Measurements from ENCODE around the gene WDR36. TPM values are rescaled to one million over a fixed set of nuclear protein-coding genes. Genes with fewer than 3 reads are reported as not detected.
"Not testable (repeated sequence)": the region's sequence is repeated elsewhere in the genome, so short reads cannot be mapped to it uniquely, and the experiment has no call there.

Gene WDR36
- total RNA-seq, 2 donors from 2014 or later = 49.6 to 55.3 TPM

DNA sequence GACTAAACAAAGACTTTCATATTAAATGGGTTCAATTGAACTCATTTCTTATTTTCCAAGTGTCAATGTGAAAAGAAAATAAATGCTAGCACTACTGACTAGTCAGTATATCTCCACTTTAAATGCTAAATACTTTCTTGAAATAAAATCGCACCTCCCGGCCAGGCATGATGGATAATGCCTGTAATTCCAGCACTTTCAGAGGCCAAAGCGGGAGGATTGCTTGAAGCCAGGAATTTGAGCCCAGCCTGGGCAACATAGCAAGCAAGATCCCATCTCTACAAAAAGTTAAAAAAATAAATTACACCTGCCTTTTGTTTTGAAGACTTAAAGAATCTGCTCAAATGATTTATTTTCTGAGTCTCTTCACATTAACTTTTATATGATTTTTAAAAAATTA, 34.7 kb downstream of the WDR36 start:
- DNase-seq (ENCODE audit: low spot score in 2 of 2) = no peak
- no peak for ATAC-seq
- no peak overlapping the region for H3K27ac Mint-ChIP-seq
- peaks cover 0 to 23% of the 10 kb centered on the region in 2 donors for H3K36me3 Mint-ChIP-seq
- no peaks in the 10 kb centered on the region for H3K9me3 Mint-ChIP-seq

DNA sequence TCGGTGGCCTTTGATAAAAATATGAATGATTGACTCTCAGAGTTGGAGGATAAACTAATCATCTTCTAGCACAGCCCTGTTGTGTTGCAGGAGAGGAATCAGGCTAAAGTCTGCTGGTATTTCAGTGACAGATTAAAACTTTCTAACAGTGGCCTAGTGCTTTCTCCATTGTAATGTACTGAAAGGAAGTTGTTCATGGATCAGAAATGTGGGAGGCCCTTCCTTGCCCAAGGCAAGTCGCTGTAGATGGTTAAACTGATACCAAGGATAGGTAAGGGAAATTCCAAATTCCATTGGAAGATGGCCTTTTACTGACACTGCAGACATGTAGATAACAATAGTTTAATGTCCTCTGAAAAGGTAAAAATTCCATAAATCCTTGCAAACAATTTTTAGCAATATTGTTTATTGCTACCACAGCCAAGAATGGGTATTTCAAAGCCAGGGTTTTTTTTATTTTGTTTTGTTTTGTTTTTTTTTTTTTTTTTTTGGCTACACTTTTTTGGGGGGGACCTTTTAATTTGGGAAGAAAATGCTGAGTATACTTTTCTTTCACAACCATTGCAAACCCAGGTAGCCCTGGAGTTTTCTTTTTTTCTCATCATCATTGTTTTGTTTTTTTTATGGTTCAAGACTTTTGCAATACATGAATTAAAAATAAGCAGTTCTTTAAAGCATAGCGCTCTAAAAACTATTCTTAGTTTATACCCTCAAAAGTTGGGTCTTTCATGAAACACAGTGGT, 35.5 kb downstream of the WDR36 start:
- Mint-ChIP-seq H3K27ac (no peak overlapping the region), H3K36me3 (peaks cover 0 to 21% of the 10 kb centered on the region in 2 donors), H3K9me3 (no peaks in the 10 kb centered on the region)
- no peak for ATAC-seq
- DNase-seq (ENCODE audit: low spot score in 2 of 2) = no peak

DNA sequence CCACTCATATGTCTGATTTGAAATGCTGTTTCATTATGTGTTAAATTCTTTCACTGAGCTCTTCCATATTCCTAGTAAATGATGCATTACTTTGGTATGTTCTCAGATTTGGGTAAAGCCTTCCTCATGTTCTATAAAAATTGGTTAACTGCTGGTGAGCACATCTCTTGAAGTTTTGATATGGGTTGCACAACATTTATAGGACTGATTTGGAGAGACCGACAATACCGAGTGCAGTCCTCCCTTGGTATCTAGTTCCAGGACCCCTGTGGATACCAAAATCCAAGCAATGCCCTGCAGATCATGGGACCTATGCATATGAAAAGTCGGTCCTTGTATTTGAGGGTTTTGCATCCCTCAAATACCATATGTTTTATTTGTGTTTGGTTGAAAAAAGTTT, 37.8 kb downstream of the WDR36 start:
- H3K9me3 Mint-ChIP-seq = no peaks in the 10 kb centered on the region
- peaks cover 0 to 21% of the 10 kb centered on the region in 2 donors for H3K36me3 Mint-ChIP-seq
- ATAC-seq (no peak), DNase-seq (ENCODE audit: low spot score in 2 of 2) (no peak)
- H3K27ac Mint-ChIP-seq = no peak overlapping the region

DNA sequence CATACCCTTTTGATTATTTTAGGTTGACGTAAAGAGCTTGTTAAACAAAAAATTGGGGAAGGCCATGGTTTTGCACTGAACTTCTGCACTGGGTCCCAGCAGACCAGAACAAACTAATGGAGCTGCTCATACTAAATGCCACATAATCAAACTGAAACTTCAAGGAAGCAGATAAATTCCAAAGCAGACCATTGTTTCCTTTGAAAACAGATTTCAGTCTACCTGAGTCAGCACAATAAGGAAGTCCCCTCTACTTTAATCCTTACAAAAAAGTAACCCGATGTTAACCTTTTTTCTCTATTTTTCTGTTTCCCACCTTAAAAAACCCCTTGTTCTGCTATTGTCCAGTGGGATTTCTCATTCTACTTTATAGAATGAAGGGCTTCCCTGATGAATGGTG, 39.2 kb downstream of the WDR36 start:
- no peak for ATAC-seq

DNA sequence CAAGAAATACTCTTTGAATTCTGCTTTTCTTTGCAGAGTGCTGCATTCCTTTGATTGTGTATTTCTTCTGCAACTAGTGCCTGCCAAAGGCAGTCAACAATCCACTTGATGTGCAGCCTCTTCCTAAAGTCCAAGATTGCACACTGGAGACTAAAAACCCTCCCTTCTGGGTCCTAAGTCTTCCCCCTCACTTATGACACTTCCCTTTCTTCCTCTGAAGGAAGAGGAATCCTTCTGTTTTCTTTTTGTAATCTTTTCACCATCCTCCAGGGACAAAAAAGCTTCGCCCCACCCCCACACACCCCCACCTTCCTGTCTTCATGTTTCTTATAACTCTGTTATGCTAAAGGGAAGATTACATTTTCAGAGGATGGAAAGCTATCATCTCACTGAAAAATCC, 39.9 kb downstream of the WDR36 start:
- ATAC-seq = no peak
- Mint-ChIP-seq H3K9me3 (no peaks in the 10 kb centered on the region), H3K36me3 (peaks cover 0 to 10% of the 10 kb centered on the region in 2 donors), H3K27ac (no peak overlapping the region)
- no peak for DNase-seq (ENCODE audit: low spot score in 2 of 2)

More for the DNA sequence above, 39.2 kb downstream of the WDR36 start:
- Mint-ChIP-seq H3K27ac (no peak overlapping the region), H3K36me3 (peaks cover 0 to 17% of the 10 kb centered on the region in 2 donors), H3K9me3 (no peaks in the 10 kb centered on the region)
- no peak for DNase-seq (ENCODE audit: low spot score in 2 of 2)

DNA sequence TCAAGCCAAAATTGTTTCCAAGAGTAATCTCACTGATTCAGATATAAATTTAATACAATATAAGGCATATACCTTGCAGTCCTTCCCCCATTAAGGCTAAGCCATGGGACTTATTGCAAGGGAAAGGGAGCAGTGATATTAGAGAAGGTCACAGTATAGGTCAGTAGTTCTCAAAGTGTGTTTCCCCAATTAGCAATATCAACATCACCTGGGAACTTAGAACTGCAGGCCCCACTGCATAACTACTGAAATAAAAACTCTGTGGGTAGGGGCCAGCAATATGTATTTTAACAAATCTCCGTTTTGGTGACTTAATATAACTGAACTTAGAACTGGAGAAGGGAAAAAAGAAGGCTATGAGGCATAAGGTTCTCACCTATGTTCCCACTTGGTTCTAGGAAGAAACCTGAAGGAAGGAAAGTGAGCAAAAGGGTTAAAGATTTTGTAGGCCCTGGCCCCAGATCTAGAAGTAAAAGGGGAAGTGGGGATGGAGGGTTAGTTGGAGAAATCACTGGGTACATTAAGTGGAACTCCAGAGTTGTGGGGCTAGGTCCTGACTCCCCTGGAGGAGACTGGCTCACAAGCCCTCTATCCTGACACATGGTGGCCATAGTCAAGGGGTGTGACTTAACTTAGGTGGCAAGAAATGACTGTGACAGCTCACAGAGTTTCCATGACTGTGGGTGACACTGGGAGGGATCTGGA, 40.7 kb downstream of the WDR36 start:
- no peak for DNase-seq (ENCODE audit: low spot score in 2 of 2)
- no peaks in the 10 kb centered on the region for H3K9me3 Mint-ChIP-seq
- H3K27ac Mint-ChIP-seq = peak overlapping the region in 1 of 2 donors; percentile 77
- ATAC-seq = peak; percentile 43 to 49
- H3K36me3 Mint-ChIP-seq = peaks cover 0 to 2% of the 10 kb centered on the region in 2 donors

DNA sequence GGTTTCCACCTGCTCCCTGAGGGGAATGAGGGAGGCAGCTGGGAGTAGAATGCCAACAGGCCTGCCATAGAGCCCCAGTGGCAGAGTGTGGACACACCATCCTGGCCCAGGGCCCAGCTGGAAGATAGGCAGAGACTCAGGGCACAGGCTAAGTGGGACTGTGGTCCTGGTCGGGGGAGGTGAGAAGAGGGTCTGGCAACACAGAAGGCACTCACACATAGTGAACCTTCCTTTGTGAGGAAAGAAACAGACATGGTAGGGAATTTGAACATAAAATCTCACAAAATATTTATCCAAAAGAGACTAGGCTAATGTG, 41.2 kb downstream of the WDR36 start:
- ATAC-seq (no peak), DNase-seq (ENCODE audit: low spot score in 2 of 2) (no peak)
- no peaks in the 10 kb centered on the region for H3K9me3 Mint-ChIP-seq
- H3K27ac Mint-ChIP-seq = peak overlapping the region in 1 of 2 donors; percentile 77
- no peaks in the 10 kb centered on the region for H3K36me3 Mint-ChIP-seq

DNA sequence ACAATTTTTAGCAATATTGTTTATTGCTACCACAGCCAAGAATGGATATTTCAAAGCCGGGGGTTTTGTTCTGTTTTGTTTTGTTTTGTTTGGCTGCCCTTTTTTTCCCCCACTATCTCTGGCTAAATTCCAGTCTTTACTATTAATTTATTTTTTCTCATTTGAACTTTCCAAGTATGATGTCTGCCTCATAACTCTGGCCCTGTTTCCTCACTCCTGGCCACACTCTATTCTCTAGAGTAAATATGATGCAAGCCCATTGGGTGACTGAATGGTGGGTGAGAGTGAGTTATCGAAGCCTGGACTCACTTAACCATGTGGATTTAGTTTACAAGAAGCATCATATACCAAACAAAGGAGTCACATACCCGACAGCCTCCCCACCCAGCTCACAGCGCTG, 41.9 kb downstream of the WDR36 start:
- no peaks in the 10 kb centered on the region for H3K36me3 Mint-ChIP-seq
- no peak for ATAC-seq
- H3K9me3 Mint-ChIP-seq = no peaks in the 10 kb centered on the region
- DNase-seq (ENCODE audit: low spot score in 2 of 2) = no peak
- H3K27ac Mint-ChIP-seq = no peak overlapping the region

DNA sequence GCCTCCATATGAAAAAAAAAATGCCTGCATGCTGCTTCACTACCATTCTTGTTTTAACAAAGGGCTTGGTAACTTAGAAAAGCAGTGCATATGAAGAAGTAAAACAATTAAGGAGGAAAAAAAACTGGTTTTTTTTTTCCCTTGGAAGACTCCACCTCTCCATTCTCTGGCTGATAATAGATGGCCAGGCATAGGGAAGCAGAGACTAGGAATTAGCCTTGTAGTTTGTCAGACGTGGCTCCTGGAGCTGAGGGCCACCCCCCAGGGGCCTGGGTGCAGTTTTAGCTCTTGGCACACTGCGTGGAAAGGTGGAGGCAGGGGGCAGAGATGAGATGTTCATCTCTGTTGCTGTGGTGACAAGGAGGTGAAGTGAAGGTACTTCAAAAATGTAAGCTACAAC, 42.7 kb downstream of the WDR36 start:
- H3K9me3 Mint-ChIP-seq = no peaks in the 10 kb centered on the region
- ATAC-seq = no peak

DNA sequence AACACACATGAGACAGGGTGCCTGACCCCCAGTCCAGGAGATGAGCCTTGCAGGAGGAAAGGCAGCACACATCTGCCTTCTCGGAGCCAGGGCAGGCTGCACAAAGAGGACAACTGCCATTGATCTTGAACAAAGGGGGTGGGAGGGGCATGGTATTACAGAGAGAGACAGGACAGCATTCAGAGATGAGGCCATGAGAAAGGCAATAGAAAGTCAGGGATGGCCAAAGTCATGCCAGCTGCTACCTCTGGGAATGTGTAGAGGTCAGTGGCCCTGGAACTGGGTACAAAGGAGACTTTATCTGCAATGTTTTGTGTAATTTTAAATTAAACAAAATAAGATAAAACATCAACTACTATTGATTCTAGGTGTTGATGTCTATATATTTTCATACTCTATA, 43.2 kb downstream of the WDR36 start:
- no peak overlapping the region for H3K27ac Mint-ChIP-seq
- ATAC-seq (no peak), DNase-seq (ENCODE audit: low spot score in 2 of 2) (no peak)
- H3K9me3 Mint-ChIP-seq = no peaks in the 10 kb centered on the region
- H3K36me3 Mint-ChIP-seq = no peaks in the 10 kb centered on the region

More for the DNA sequence above, 42.7 kb downstream of the WDR36 start:
- no peak overlapping the region for H3K27ac Mint-ChIP-seq
- DNase-seq (ENCODE audit: low spot score in 2 of 2) = no peak
- H3K36me3 Mint-ChIP-seq = no peaks in the 10 kb centered on the region

DNA sequence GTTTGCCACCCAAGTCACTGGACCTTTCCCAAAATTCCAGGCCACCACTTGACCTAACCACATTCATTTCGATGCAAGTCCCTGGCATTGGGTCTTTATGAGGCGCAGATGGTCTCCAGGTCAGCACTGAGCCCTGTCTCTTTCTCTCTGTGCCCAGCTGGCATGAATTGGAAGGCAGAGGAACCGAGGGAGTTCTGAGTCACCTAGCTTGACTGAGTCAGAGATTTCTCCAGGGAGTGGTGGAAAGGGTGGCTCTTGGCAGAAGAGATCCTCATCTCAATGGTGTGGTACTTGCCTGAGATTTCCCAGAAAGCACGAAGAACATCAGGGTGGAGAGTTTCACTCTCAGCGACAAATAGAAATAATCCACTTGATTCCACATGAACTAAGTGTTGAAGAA, 43.8 kb downstream of the WDR36 start:
- H3K36me3 Mint-ChIP-seq = no peaks in the 10 kb centered on the region
- DNase-seq (ENCODE audit: low spot score in 2 of 2) (no peak), ATAC-seq (no peak)
- no peaks in the 10 kb centered on the region for H3K9me3 Mint-ChIP-seq
- no peak overlapping the region for H3K27ac Mint-ChIP-seq

DNA sequence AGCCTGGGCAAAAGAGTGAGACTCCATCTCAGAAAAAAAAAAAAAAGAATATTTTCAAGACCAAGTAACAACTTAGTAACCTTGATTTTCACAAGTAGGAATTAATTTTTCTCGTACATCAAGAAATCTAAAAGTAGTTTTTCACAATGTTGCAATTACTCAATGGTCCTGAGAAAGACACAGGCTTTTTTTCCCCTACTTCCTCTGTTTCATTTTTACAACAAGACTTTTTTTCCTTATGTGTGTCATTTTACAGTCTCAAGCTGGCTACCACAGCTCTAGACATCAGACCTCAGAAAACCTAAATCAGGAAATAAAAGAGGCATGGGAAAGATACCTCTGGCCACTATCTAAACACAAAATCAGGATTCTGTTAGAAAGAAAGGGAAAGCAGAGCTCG, 45.9 kb downstream of the WDR36 start:
- DNase-seq (ENCODE audit: low spot score in 2 of 2) (no peak), ATAC-seq (no peak)
- Mint-ChIP-seq H3K36me3 (no peaks in the 10 kb centered on the region), H3K27ac (no peak overlapping the region), H3K9me3 (no peaks in the 10 kb centered on the region)

DNA sequence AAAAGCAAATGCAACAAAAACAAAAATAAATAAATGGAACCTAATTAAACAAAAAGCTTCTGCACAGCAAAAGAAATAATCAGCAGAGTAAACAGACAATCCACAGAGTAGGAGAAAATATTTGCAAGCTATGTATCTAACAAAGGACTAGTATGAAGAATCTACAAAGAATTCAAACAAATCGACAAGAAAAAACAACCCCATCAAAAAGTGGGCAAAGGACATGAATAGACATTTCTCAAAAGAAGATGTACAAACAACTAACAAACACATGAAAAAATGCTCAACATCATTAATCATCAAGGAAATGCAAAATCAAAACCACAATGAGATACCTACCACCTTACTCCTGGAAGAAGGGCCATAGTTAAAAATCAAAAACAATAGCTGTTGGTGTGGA, 49.3 kb downstream of the WDR36 start:
- H3K9me3 Mint-ChIP-seq; ATAC-seq; DNase-seq (ENCODE audit: low spot score in 2 of 2); H3K27ac Mint-ChIP-seq; H3K36me3 Mint-ChIP-seq: not testable (repeated sequence)

DNA sequence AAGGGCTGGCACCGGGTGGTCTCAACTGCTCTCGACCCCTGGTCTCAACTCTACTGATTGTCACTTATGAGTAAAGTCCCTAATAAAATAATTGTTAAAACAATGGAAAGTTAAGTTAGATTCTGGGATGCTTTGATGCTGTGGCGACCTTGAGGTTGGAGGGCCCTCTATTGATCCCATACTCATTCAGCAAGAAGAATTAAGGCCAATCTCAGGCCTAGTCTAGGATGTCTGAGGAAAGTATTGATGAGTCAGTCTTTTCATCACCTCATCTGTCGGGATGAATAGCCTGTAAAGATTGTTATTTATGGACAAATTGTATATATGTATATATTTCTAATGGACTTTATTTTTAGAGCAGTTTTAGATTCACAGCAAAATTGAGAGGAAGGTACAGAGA, 50.8 kb downstream of the WDR36 start:
- no peak for DNase-seq (ENCODE audit: low spot score in 2 of 2)
- Mint-ChIP-seq H3K27ac (no peak overlapping the region), H3K9me3 (no peaks in the 10 kb centered on the region), H3K36me3 (no peaks in the 10 kb centered on the region)
- no peak for ATAC-seq

DNA sequence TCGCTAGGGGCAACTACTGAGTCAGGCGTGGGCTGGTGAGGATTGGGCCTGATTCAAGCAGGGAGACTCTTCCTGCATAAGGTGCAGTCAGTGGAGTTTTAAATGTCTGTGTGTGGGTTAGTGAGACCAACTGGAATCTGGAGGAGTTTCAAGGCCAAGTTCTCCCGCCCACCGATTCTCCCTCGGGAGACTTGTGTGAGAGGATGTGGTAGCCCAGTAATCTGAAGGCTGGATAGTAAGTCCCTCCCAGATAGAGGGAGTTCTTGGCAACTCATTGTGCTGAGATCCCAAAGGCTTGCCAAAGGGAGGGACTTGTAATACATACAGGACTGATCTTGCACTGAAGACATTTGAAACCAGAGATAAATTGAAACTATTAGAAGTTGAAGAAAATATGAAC, 51.8 kb downstream of the WDR36 start:
- H3K27ac Mint-ChIP-seq = no peak overlapping the region
- no peak for ATAC-seq

DNA sequence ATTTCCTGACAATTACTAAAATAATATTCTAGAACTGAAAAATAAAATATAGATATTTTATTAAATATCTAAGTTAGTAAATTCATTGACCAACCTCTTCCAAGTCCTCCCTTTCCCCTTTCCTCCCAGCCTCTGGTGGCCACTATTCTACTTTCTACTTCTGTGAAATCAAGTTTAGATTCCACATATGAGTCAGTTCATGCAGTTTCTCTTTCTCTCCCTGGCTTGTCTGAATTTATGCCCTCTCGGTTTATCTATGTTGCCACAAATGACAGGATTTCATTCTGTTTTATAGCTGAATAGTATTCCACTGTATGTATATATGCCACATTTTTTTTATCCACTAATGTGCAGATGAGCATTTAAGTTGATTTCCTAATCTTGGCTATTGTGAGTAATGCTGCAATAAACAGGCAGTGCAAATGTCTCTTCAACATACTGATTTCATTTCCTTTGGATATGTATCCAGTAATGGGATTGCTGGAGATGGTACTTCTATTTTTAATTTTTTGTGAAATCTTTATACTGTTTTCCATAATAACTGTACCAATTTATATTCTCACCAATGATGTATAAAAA, 52.3 kb downstream of the WDR36 start:
- no peaks in the 10 kb centered on the region for H3K36me3 Mint-ChIP-seq
- H3K9me3 Mint-ChIP-seq = no peaks in the 10 kb centered on the region
- ATAC-seq (peak; percentile 63 to 93), DNase-seq (ENCODE audit: low spot score in 2 of 2) (no peak)
- H3K27ac Mint-ChIP-seq = no peak overlapping the region

More for the DNA sequence above, 51.8 kb downstream of the WDR36 start:
- Mint-ChIP-seq H3K9me3 (no peaks in the 10 kb centered on the region), H3K36me3 (no peaks in the 10 kb centered on the region)
- DNase-seq (ENCODE audit: low spot score in 2 of 2) = no peak

DNA sequence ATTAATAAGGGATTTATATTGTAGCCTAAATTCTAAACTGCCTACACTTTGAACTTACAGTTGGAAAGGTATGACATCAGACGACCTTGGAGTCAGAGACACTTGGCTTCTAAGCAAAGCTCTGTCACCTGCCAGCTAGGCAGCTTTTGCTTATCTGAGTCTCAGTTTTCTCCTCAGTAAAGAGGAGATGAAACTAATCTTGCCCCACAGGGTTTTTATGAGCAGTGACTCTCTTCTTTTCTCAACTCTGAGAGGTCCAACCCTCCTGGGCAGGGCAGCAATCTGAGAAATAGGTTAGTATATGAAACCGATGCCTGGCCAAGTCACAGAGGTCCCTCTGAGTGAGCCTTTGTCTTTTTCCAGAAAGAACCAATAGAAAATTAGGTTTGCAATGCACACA, 53.9 kb downstream of the WDR36 start:
- Mint-ChIP-seq H3K36me3 (no peaks in the 10 kb centered on the region), H3K9me3 (no peaks in the 10 kb centered on the region), H3K27ac (no peak overlapping the region)
- DNase-seq (ENCODE audit: low spot score in 2 of 2) = no peak
- no peak for ATAC-seq

DNA sequence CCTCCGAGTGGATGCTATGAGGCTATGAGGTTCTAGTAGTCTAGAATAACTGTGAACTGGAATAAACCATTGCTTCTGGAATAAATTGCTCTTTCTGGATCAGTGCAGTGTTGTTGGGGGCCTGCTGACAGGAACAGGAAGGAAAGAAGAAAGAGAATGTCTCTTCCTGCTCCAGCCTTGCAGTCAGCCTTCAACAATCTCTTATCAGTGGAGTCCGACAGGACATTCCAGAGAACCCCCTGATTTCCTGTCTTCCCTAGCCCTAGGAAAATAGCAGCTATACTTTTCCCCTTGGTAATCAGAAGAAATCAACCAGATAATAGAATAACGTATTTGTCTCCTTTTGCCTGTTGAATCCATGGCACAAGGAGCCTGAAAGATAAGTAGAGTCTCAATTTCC, 55.4 kb downstream of the WDR36 start:
- ATAC-seq (no peak), DNase-seq (ENCODE audit: low spot score in 2 of 2) (no peak)
- H3K36me3 Mint-ChIP-seq = no peaks in the 10 kb centered on the region
- no peaks in the 10 kb centered on the region for H3K9me3 Mint-ChIP-seq
- H3K27ac Mint-ChIP-seq = no peak overlapping the region
